Fibroblast of lung (primary cell): Measurements from ENCODE around the gene NHP2. TPM values are rescaled to one million over a fixed set of nuclear protein-coding genes. Genes with fewer than 3 reads are reported as not detected.

Experiments used
- DNase-seq, 2 donors: peaks; one replicate each; pipeline versions ENCODE4 v3.0.0 to v3.0.0-alpha.2; 2010; ENCODE audit warnings: low read depth in 2 of 2
- H2AFZ ChIP-seq: 2 replicates; pipeline ENCODE4 v1.5.1; 2012; ENCODE audit warnings: low read length, control low read depth, inconsistent platforms
- H3K27ac ChIP-seq: 2 replicates; pipeline ENCODE4 v1.5.1; 2011; ENCODE audit warnings: low read length, control low read depth; ENCODE audit not compliant: insufficient read depth
- H3K27me3 ChIP-seq: 2 replicates; pipeline ENCODE4 v1.5.1; 2011; ENCODE audit warnings: mild to moderate bottlenecking, low read length; ENCODE audit not compliant: control insufficient read depth, insufficient read depth
- H3K36me3 ChIP-seq: 2 replicates; pipeline ENCODE4 v1.5.1; 2011; ENCODE audit warnings: low read length; ENCODE audit not compliant: control insufficient read depth, insufficient read depth
- H3K4me1 ChIP-seq: 2 replicates; pipeline ENCODE4 v1.5.1; 2011; ENCODE audit warnings: low read length; ENCODE audit not compliant: control insufficient read depth, insufficient read depth; ENCODE audit errors: extremely low read depth
- H3K4me2 ChIP-seq: 2 replicates; pipeline ENCODE4 v1.5.1; 2011; ENCODE audit warnings: low read length, control low read depth; ENCODE audit not compliant: insufficient read depth; ENCODE audit errors: extremely low read depth
- H3K4me3 ChIP-seq, 4 experiments: fragments of 200-600 bp in 1 of 4; sonication (generic) in 1 of 4; replicated peaks in 1 of 4; 2 replicates each; pipeline ENCODE4 v1.5.1; 2011 to 2016; ENCODE audit warnings: low read length in 4 of 4, low read depth in 3 of 4, mild to moderate bottlenecking in 3 of 4, control low read depth in 2 of 4, inconsistent platforms in 1 of 4, mixed read lengths in 1 of 4; ENCODE audit not compliant: insufficient read depth in 1 of 4; ENCODE audit errors: control extremely low read depth in 1 of 4
- H3K79me2 ChIP-seq: 2 replicates; pipeline ENCODE4 v1.5.1; 2012; ENCODE audit warnings: mild to moderate bottlenecking, low read length, inconsistent platforms; ENCODE audit not compliant: control insufficient read depth, insufficient read depth
- H3K9ac ChIP-seq: 2 replicates; pipeline ENCODE4 v1.5.1; 2011; ENCODE audit warnings: mild to moderate bottlenecking, low read length, control low read depth; ENCODE audit not compliant: insufficient read depth
- H3K9me3 ChIP-seq: 2 replicates; pipeline ENCODE4 v1.5.1; 2012; ENCODE audit warnings: low read depth, low read length; ENCODE audit not compliant: control insufficient read depth, insufficient read depth
- H4K20me1 ChIP-seq: 2 replicates; pipeline ENCODE4 v1.5.1; 2011; ENCODE audit warnings: low read length; ENCODE audit not compliant: control insufficient read depth, insufficient read depth; ENCODE audit errors: extremely low read depth
- CTCF ChIP-seq, 2 donors: IDR thresholded peaks in 1 of 2; conservative IDR thresholded peaks in 1 of 2; 1 replicate in 1 of 2; 2 replicates in 1 of 2; pipeline ENCODE4 v1.5.1; 2011 to 2012; ENCODE audit warnings: low read length in 2 of 2, control low read depth in 1 of 2, inconsistent platforms in 1 of 2, low read depth in 1 of 2, mild to moderate bottlenecking in 1 of 2
- EZH2 ChIP-seq: IDR thresholded peaks from 2 replicates; pipeline ENCODE4 v1.5.1; 2012; ENCODE audit warnings: low read length, control low read depth, mild to moderate bottlenecking; ENCODE audit errors: missing control alignments
- polyA plus RNA-seq, 2 donors: library from polyadenylated mRNA; depleted of rRNA in 1 of 2; stranded (reverse) in 1 of 2; unstranded in 1 of 2; fragments of >200 nt; gene quantifications; 2 replicates each; pipeline ENCODE4 v1.2.1, GENCODE V29; 2011 to 2012; ENCODE audit warnings: missing spikeins in 1 of 2
- total RNA-seq: library from RNA; depleted of rRNA; stranded (reverse); fragments of >200 nt; gene quantifications from 2 replicates; pipeline ENCODE4 v1.2.1, GENCODE V29; 2014

The NHP2 gene
- total and polyA plus RNA-seq, 2 donors (not counting 1 experiment from before 2014, with no cell fraction given): 78.3 to 85.7 TPM

- Histone ChIP-seq H3K79me2 (no peaks in the 10 kb centered on the region), H3K4me2 (no peak overlapping the region), H3K27me3 (peaks cover 13% of the 10 kb centered on the region), H3K9ac (no peak overlapping the region), H3K9me3 (no peaks in the 10 kb centered on the region), H4K20me1 (no peaks in the 10 kb centered on the region), H3K27ac (no peak overlapping the region), H2AFZ (no peak overlapping the region), H3K36me3 (no peaks in the 10 kb centered on the region), H3K4me3 (no peak overlapping the region), H3K4me1 (no peaks in the 10 kb centered on the region)
- no peak for DNase-seq
- TF ChIP-seq EZH2 (no peak), CTCF (conservative IDR thresholded peaks at IDR 0.05 in 1 of 2, IDR thresholded peaks at IDR 0.05 in 1 of 2; ENCODE audit: low read depth in 1 of 2, low read length in 2 of 2) (no peak)
Observed at GRCh38 chr5:178191661-178192060, 38.0 kb upstream of the NHP2 start.

- DNase-seq: no peak
Observed at GRCh38 chr5:178189433-178189832, 35.7 kb upstream of the NHP2 start.

GRCh38 chr5:178187014-178187413, 33.3 kb upstream of the NHP2 start, which contains the start of gene GMCL2:
Gene GMCL2 (minus strand): TSS chr5:178187371. CDS start chr5:178187299, 72 bp downstream.
- H3K27me3 ChIP-seq: no peaks in the 10 kb centered on the region
- DNase-seq: no peak
- H3K4me3 ChIP-seq: peak within 1 kb of the TSS in 1 of 4 experiments; percentile 12
- H3K9me3 ChIP-seq: no peaks in the 10 kb centered on the region
- H3K4me2 ChIP-seq: no peak within 1 kb of the TSS
- no peak within 1 kb of the TSS for H3K9ac ChIP-seq
- no peaks in the 10 kb centered on the region for H3K36me3 ChIP-seq
- H4K20me1 ChIP-seq: no peaks in the 10 kb centered on the region
- H2AFZ ChIP-seq: no peak within 1 kb of the TSS
- H3K79me2 ChIP-seq: no peaks in the 10 kb centered on the region
- H3K4me1 ChIP-seq: no peaks in the 10 kb centered on the region
- TF ChIP-seq EZH2 (no peak), CTCF (conservative IDR thresholded peaks at IDR 0.05 in 1 of 2, IDR thresholded peaks at IDR 0.05 in 1 of 2; ENCODE audit: low read depth in 1 of 2, low read length in 2 of 2) (no peak)
- H3K27ac ChIP-seq: no peak within 1 kb of the TSS

More at GRCh38 chr5:178189433-178189832, 35.7 kb upstream of the NHP2 start:
- TF ChIP-seq CTCF (conservative IDR thresholded peaks at IDR 0.05 in 1 of 2, IDR thresholded peaks at IDR 0.05 in 1 of 2; ENCODE audit: low read depth in 1 of 2, low read length in 2 of 2) (no peak), EZH2 (no peak)
- no peaks in the 10 kb centered on the region for H3K9me3 ChIP-seq
- H2AFZ ChIP-seq: no peak overlapping the region
- peaks cover 10% of the 10 kb centered on the region for H3K27me3 ChIP-seq
- H3K4me2 ChIP-seq: no peak overlapping the region
- no peaks in the 10 kb centered on the region for H3K79me2 ChIP-seq
- no peaks in the 10 kb centered on the region for H4K20me1 ChIP-seq
- no peak overlapping the region for H3K4me3 ChIP-seq
- no peaks in the 10 kb centered on the region for H3K4me1 ChIP-seq
- no peaks in the 10 kb centered on the region for H3K36me3 ChIP-seq
- H3K9ac ChIP-seq: no peak overlapping the region
- no peak overlapping the region for H3K27ac ChIP-seq
